Hepatocyte (in vitro differentiated cells): Measurements from ENCODE around the gene DEDD2. TPM values are rescaled to one million over a fixed set of nuclear protein-coding genes. Genes with fewer than 3 reads are reported as not detected.

ENCODE experiments used
- DNase-seq: peaks from one replicate; pipeline ENCODE4 v3.0.0-alpha.2; 2016; ENCODE audit warnings: low spot score
- H2AFZ ChIP-seq: fragments of 200-600 bp; sonication (generic); 2 replicates; pipeline ENCODE4 v1.6.0; 2016; ENCODE audit warnings: antibody characterized with exemption, mild to moderate bottlenecking
- H3K27ac ChIP-seq: fragments of 200-600 bp; sonication (generic); 2 replicates; pipeline ENCODE4 v1.5.1; 2016; ENCODE audit warnings: mild to moderate bottlenecking
- H3K27me3 ChIP-seq: fragments of 200-600 bp; sonication (generic); 2 replicates; pipeline ENCODE4 v1.6.1; 2016
- H3K36me3 ChIP-seq: fragments of 200-600 bp; sonication (generic); replicated peaks from 2 replicates; pipeline ENCODE4 v1.5.1; 2016; ENCODE audit warnings: low read depth; ENCODE audit not compliant: insufficient read depth
- H3K4me1 ChIP-seq: fragments of 200-600 bp; sonication (generic); 2 replicates; pipeline ENCODE4 v1.5.1; 2016; ENCODE audit warnings: mild to moderate bottlenecking, moderate library complexity; ENCODE audit not compliant: insufficient read depth
- H3K4me2 ChIP-seq: fragments of 200-600 bp; sonication (generic); 2 replicates; pipeline ENCODE4 v1.6.0; 2016
- H3K4me3 ChIP-seq: fragments of 200-600 bp; sonication (generic); 2 replicates; pipeline ENCODE4 v1.5.1; 2016; ENCODE audit warnings: mild to moderate bottlenecking
- H3K79me2 ChIP-seq: fragments of 200-600 bp; sonication (generic); 2 replicates; pipeline ENCODE4 v1.6.0; 2017; ENCODE audit warnings: mild to moderate bottlenecking
- H3K9me2 ChIP-seq: fragments of 200-600 bp; sonication (generic); replicated peaks from 2 replicates; pipeline ENCODE4 v1.6.0; 2017; ENCODE audit warnings: mild to moderate bottlenecking; ENCODE audit not compliant: insufficient read depth
- H3K9me3 ChIP-seq: fragments of 200-600 bp; sonication (generic); 2 replicates; pipeline ENCODE4 v1.5.1; 2016; ENCODE audit warnings: low read depth, mild to moderate bottlenecking
- H4K20me1 ChIP-seq: fragments of 200-600 bp; sonication (generic); 2 replicates; pipeline ENCODE4 v1.6.0; 2016; ENCODE audit warnings: mild to moderate bottlenecking; ENCODE audit not compliant: insufficient read depth, poor library complexity, severe bottlenecking
- EZH2 ChIP-seq: fragments of 200-600 bp; sonication (generic); IDR thresholded peaks from 2 replicates; pipeline ENCODE4 v1.6.1; 2016; ENCODE audit warnings: antibody characterized with exemption, mild to moderate bottlenecking, borderline replicate concordance
- EZH2phosphoT487 ChIP-seq: fragments of 200-600 bp; sonication (generic); IDR thresholded peaks from one replicate; pipeline ENCODE4 v1.6.1; 2018; ENCODE audit warnings: antibody characterized with exemption, mild to moderate bottlenecking, low read depth, moderate library complexity; ENCODE audit not compliant: unreplicated experiment, severe bottlenecking
- WGBS: methylation state at CpG from one replicate; pipeline ENCODE4 v1.1.6; 2016; ENCODE audit warnings: low lambda C conversion rate; ENCODE audit errors: missing lambda C conversion rate; 5-methylcytosine and 5-hydroxymethylcytosine counted together
- polyA plus RNA-seq: library from polyadenylated mRNA; unstranded; fragments of >200 nt; fragmentation: Nextera tagmentation; extraction: Ambion mirVana; gene quantifications from 2 replicates; pipeline ENCODE4 v1.2.1, GENCODE V29; 2016
- total RNA-seq: library from RNA; depleted of rRNA; stranded (reverse); fragments of >200 nt; gene quantifications from 2 replicates; pipeline ENCODE4 v1.2.3, GENCODE V29; 2014
- TF ChIP-seq, protein P1 (sequence below): fragments of 200-600 bp; sonication (generic); IDR thresholded peaks from 2 replicates; pipeline ENCODE4 v1.5.1; 2016; ENCODE audit warnings: antibody characterized with exemption, mild to moderate bottlenecking; ENCODE audit not compliant: poor library complexity

Gene DEDD2
- total and polyA plus RNA-seq, 2 experiments from 2014 or later: 34.2 to 37.8 TPM

DNA sequence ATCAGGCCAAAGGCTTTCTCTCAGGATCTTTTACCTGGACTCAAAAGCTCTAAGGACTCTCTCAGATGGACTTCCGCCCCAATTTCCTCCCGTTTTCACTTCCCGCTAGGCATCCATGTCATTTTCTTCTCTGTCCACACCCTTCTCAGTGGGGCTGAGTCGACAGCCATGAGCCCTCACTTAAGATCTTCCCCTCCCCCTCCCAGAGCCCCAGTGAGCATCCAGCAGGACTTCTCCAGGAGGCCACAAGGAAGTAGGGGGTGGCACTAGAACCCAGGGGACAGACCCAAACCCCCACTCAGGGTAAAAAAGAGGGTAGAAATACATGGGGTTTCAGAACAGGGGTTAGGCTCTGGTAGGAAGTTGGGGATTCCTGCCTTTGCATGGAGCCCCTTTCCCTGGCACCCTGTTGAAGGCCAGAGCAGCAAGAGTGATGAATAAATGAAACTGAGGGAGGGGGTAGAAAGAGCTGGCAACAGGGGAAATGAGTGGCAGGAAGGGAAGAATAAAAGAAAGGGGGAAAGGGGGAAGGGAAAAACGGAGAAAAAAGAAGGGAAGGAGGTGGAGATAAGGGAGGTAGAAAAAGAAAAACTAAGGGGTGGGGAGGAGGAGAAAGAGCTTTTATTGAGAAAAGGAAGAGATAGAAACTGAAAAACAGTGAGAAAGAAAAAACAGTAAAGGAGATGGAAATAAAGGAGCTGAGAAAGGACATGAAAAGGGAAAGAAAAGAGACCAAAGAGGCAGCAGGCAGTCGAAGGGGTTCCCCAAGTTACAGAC, 42.3 kb downstream of the DEDD2 start:
- Histone ChIP-seq H3K79me2 (no peaks in the 10 kb centered on the region), H3K9me2 (no peaks in the 10 kb centered on the region), H3K27me3 (peaks cover 57% of the 10 kb centered on the region), H3K9me3 (no peaks in the 10 kb centered on the region), H2AFZ (no peak overlapping the region), H3K36me3 (no peaks in the 10 kb centered on the region), H4K20me1 (no peaks in the 10 kb centered on the region), H3K27ac (no peak overlapping the region), H3K4me1 (peaks cover 3% of the 10 kb centered on the region), H3K4me3 (no peak overlapping the region), H3K4me2 (no peak overlapping the region)
- WGBS: 48% methylated on average over 6 of the region's 6 CpGs
- TF ChIP-seq EZH2phosphoT487: no peak
- TF ChIP-seq, protein P1, sequence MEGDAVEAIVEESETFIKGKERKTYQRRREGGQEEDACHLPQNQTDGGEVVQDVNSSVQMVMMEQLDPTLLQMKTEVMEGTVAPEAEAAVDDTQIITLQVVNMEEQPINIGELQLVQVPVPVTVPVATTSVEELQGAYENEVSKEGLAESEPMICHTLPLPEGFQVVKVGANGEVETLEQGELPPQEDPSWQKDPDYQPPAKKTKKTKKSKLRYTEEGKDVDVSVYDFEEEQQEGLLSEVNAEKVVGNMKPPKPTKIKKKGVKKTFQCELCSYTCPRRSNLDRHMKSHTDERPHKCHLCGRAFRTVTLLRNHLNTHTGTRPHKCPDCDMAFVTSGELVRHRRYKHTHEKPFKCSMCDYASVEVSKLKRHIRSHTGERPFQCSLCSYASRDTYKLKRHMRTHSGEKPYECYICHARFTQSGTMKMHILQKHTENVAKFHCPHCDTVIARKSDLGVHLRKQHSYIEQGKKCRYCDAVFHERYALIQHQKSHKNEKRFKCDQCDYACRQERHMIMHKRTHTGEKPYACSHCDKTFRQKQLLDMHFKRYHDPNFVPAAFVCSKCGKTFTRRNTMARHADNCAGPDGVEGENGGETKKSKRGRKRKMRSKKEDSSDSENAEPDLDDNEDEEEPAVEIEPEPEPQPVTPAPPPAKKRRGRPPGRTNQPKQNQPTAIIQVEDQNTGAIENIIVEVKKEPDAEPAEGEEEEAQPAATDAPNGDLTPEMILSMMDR: no peak
- TF ChIP-seq EZH2: no peak
- DNase-seq: no peak

DNA sequence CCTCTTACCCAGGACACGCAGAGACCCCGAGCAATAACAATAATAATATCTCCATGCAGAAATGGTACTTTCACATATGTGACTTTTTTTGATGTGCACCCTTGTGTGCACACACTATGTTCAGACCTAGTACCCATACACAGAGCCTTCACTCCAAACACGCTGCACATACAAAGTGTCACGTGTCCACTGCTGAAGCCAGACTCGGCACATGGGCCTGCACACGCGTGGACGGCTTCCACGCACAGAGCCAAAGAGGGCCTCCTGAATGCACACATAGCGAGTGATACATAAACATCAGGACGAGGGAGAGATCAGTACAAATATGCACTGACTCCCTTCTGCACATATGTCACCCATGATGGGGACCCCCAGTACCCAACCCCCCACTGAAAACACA, 43.3 kb downstream of the DEDD2 start:
- Histone ChIP-seq H3K4me2 (no peak overlapping the region), H3K4me3 (no peak overlapping the region), H3K79me2 (no peaks in the 10 kb centered on the region), H4K20me1 (no peaks in the 10 kb centered on the region), H3K36me3 (no peaks in the 10 kb centered on the region), H3K27me3 (peaks cover 48% of the 10 kb centered on the region), H3K4me1 (peaks cover 3% of the 10 kb centered on the region), H3K27ac (no peak overlapping the region), H3K9me2 (no peaks in the 10 kb centered on the region), H2AFZ (no peak overlapping the region), H3K9me3 (no peaks in the 10 kb centered on the region)
- TF ChIP-seq EZH2phosphoT487: no peak
- no peak for TF ChIP-seq EZH2
- TF ChIP-seq, protein P1: no peak
- no peak for DNase-seq
- 91% methylated on average over 11 of the region's 11 CpGs for WGBS

DNA sequence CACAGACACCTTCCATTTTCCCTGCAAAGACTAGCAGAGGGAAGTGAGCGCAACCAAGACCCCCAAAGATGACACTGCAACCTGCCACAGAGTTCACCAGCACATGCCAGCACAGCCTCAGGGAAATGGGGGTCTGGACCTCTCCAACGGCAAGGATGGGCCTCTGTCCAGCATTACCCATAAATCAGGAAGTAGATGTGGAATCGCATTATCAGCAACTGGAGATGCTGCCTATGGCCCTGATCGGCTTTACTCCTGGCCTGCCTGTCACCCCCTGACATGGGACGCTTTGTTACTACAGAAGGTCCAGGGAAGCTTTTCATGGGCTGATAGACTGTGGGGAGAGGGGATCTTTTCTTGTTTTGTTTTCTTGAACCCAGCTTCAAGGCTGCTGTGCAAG, 43.8 kb downstream of the DEDD2 start:
- Histone ChIP-seq H4K20me1 (no peaks in the 10 kb centered on the region), H3K79me2 (no peaks in the 10 kb centered on the region), H3K4me1 (peaks cover 3% of the 10 kb centered on the region), H3K27me3 (peaks cover 43% of the 10 kb centered on the region), H3K9me3 (no peaks in the 10 kb centered on the region), H3K9me2 (no peaks in the 10 kb centered on the region), H3K4me3 (no peak overlapping the region), H3K36me3 (no peaks in the 10 kb centered on the region), H3K27ac (no peak overlapping the region), H3K4me2 (no peak overlapping the region), H2AFZ (no peak overlapping the region)
- no peak for TF ChIP-seq EZH2phosphoT487
- TF ChIP-seq, protein P1: no peak
- TF ChIP-seq EZH2: no peak
- 87% methylated on average over 5 of the region's 5 CpGs for WGBS
- no peak for DNase-seq
